ENCODE measurements around the gene FZD4. TPM values are rescaled to one million over a fixed set of nuclear protein-coding genes. Genes with fewer than 3 reads are reported as not detected.

The FZD4 gene
- 1.1 to 1.8 TPM (median 1.4 TPM) in 5 replicates for total RNA-seq (2022; extraction: Qiagen RNA extraction)

DNA sequence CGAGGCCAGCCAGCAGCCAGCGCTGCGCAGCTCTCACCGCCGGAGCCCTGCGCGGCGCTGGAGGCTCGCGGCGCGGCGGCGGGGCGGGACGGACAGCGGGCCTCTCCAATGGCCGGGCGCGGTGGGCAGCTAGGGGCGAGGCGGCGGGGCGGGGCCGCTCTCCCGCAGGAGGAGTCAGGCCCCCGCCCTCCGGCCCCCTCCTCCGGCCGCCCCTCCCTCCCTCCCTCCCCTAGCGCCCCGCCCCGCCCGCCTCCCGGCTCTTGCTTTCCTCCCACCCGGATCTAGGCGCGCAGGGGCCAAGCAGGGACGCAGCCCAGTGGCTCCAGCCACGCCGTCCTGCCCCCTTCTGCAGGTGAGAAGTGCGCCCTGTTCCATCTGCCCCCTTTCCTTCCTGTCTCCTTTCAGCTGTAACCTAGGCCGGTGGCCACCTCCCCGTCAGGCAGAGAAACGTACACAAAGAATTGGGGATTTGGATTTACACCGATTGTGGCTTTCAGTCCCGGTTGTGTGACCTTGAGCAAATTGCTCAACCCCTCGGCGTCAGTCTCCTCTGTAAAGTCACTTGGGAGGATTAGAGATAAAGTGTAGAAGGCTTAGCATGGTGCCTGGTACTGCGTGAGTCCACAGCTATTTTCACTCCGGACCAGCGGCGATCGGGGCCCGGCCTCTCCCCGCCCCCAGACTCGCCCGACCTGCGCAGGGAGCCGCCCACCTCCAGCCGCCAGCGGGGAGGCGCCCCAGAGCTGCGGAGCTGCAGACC is at the start of gene FZD4:
FZD4 (minus strand) TSS at position 35 of the 760 bp plus-strand sequence. CDS start 310 bp downstream, outside the sequence.

Other genes with a start within 250 kb of the FZD4 start
- gene PRSS23, start 154.9 kb downstream of the FZD4 start, total RNA-seq (2022; extraction: Qiagen RNA extraction) = 350 to 444 TPM (median 402 TPM) in 5 replicates
- gene TMEM135, start 82.5 kb upstream of the FZD4 start, total RNA-seq (2022; extraction: Qiagen RNA extraction) = 8.4 to 18.5 TPM (median 14.7 TPM) in 5 replicates